ENCODE measurements around the gene DYNLT4. TPM values are rescaled to one million over a fixed set of nuclear protein-coding genes. Genes with fewer than 3 reads are reported as not detected.

The DYNLT4 gene
- total RNA-seq, 1 experiment from 2014 or later: not detected

DNA sequence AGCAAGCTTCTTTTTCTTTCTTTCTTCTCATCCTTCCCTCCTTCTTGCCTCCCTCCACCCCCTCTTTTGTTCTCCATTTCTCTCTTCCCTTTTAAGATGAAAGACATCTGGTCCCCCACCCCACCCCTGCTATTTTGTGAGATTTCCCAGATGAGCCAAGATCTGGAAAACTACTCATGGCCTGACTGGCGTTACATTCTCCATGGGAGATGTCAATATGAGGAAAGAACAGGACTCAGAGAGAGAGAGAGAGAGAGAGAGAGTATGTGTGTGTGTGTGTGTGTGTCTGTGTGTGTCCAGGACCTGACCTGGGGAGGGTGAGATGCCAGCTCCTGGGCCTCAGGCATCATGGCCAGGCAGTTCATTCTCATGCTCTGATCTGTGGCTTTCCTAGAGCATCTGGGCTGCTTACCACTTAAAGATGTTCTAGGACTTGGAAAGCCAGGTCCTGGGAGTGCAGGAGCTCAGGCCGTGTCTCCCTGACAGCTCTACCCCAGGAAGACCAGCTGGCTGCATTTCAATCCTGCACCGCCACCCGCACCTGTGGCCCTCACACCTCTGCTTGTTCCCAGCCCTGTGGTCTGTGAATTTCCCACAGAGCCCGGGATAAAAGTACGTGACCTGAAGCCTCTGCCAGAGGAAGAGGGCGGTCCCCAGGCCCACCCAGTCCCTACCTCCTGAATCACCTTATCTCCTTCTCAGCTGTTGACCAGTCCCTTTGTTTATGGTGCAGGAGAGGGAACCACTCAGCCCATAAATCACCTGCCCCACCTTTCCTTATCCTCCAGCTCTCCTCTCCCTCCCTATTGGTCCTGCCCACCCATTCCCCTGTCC lies 16.0 kb downstream of the DYNLT4 start:
- Histone ChIP-seq H3K27me3 (replicated peaks; ENCODE audit: control insufficient read depth, insufficient read depth, low read length) (no peaks in the 10 kb centered on the region), H3K4me1 (0 out of 2 replicates have a peak, but pooled peaks cover 5% of the 10 kb centered on the region), H3K9me3 (no peaks in the 10 kb centered on the region), H3K4me3 (ENCODE audit: low read depth, low read length) (no peak overlapping the region), H3K36me3 (ENCODE audit: control insufficient read depth, insufficient read depth, low read length) (no peaks in the 10 kb centered on the region)
- Mint-ChIP-seq H3K4me1 (ENCODE audit: low read depth, unreplicated experiment) (peaks cover 14% of the 10 kb centered on the region), H3K4me3 (ENCODE audit: unreplicated experiment) (no peak overlapping the region), H3K36me3 (ENCODE audit: insufficient read depth, unreplicated experiment) (no peaks in the 10 kb centered on the region), H3K27ac (ENCODE audit: unreplicated experiment) (no peak overlapping the region), H3K9me3 (ENCODE audit: unreplicated experiment) (no peaks in the 10 kb centered on the region), H3K27me3 (ENCODE audit: insufficient read depth, unreplicated experiment) (no peaks in the 10 kb centered on the region)
- intact Hi-C loops (cut with micrococcal nuclease; ENCODE audit: unreplicated experiment): loop anchor here (5.0 kb wide), 2 partner anchors 59 to 221 kb away; partner anchors contain the start of genes HECTD3, RNU5D-1 and UROD
- no peak for DNase-seq
- no TSS peak for BruUV-seq (replicated peaks)
- no peak for TF ChIP-seq CTCF (IDR thresholded peaks at IDR 0.05; ENCODE audit: insufficient read depth in 1 of 2, low read depth in 1 of 2, low read length in 1 of 2, severe bottlenecking in 1 of 2, unreplicated experiment in 1 of 2)
- ChIA-PET CTCF (interaction anchor here (0.5 to 1.1 kb wide), 3 partner anchors 17 to 1548 kb away, joined by 3 to 10 read pairs (median 3); partner anchors contain the start of genes BTBD19 and HECTD3), POLR2A (interaction anchor here (0.5 kb wide), 1 partner anchor 9 kb away, joined by 3 read pairs; the partner anchor contains the start of gene PLK3)

GRCh38 chr1:44788120-44788860 lies 18.9 kb downstream of the DYNLT4 start, which contains the start of gene BEST4:
Gene BEST4, minus strand, starts transcription at chr1:44788170. Its CDS starts 465 bp downstream, at chr1:44787705.
- no peaks in the 10 kb centered on the region for H3K36me3 ChIP-seq (ENCODE audit: control insufficient read depth, insufficient read depth, low read length)
- H3K4me3 Mint-ChIP-seq (ENCODE audit: unreplicated experiment): no peak within 1 kb of the TSS
- H3K27me3 Mint-ChIP-seq (ENCODE audit: insufficient read depth, unreplicated experiment): no peaks in the 10 kb centered on the region
- H3K9me3 ChIP-seq: no peaks in the 10 kb centered on the region
- no peak within 1 kb of the TSS for H3K27ac Mint-ChIP-seq (ENCODE audit: unreplicated experiment)
- BruUV-seq (replicated peaks): no TSS peak
- ChIA-PET CTCF (interaction anchor here (0.6 to 1.8 kb wide), 2 partner anchors 35 to 42 kb away, joined by 3 to 4 read pairs; no protein-coding TSS in a partner anchor), POLR2A (no interaction called here)
- H3K27me3 ChIP-seq (replicated peaks; ENCODE audit: control insufficient read depth, insufficient read depth, low read length): no peaks in the 10 kb centered on the region
- no peaks in the 10 kb centered on the region for H3K36me3 Mint-ChIP-seq (ENCODE audit: insufficient read depth, unreplicated experiment)
- H3K9me3 Mint-ChIP-seq (ENCODE audit: unreplicated experiment): no peaks in the 10 kb centered on the region
- intact Hi-C loops (cut with micrococcal nuclease; ENCODE audit: unreplicated experiment): no loop called here
- peaks cover 9% of the 10 kb centered on the region for H3K4me1 Mint-ChIP-seq (ENCODE audit: low read depth, unreplicated experiment)
- H3K4me1 ChIP-seq: 0 out of 2 replicates have a peak, but pooled peaks cover 1% of the 10 kb centered on the region
- DNase-seq: no peak
- no peak within 1 kb of the TSS for H3K4me3 ChIP-seq (ENCODE audit: low read depth, low read length)
- no peak for TF ChIP-seq CTCF (IDR thresholded peaks at IDR 0.05; ENCODE audit: insufficient read depth in 1 of 2, low read depth in 1 of 2, low read length in 1 of 2, severe bottlenecking in 1 of 2, unreplicated experiment in 1 of 2)

- Mint-ChIP-seq H3K9me3 (ENCODE audit: unreplicated experiment) (no peaks in the 10 kb centered on the region), H3K4me3 (ENCODE audit: unreplicated experiment) (no peak overlapping the region), H3K36me3 (ENCODE audit: insufficient read depth, unreplicated experiment) (peaks cover 5% of the 10 kb centered on the region), H3K4me1 (ENCODE audit: low read depth, unreplicated experiment) (peaks cover under 1% of the 10 kb centered on the region), H3K27me3 (ENCODE audit: insufficient read depth, unreplicated experiment) (no peaks in the 10 kb centered on the region), H3K27ac (ENCODE audit: unreplicated experiment) (no peak overlapping the region)
- Histone ChIP-seq H3K27me3 (replicated peaks; ENCODE audit: control insufficient read depth, insufficient read depth, low read length) (no peaks in the 10 kb centered on the region), H3K4me1 (no peaks in the 10 kb centered on the region), H3K4me3 (ENCODE audit: low read depth, low read length) (no peak overlapping the region), H3K36me3 (ENCODE audit: control insufficient read depth, insufficient read depth, low read length) (no peaks in the 10 kb centered on the region), H3K9me3 (no peaks in the 10 kb centered on the region)
- ChIA-PET POLR2A (no interaction called here), CTCF (no interaction called here)
- no peak for TF ChIP-seq CTCF (IDR thresholded peaks at IDR 0.05; ENCODE audit: insufficient read depth in 1 of 2, low read depth in 1 of 2, low read length in 1 of 2, severe bottlenecking in 1 of 2, unreplicated experiment in 1 of 2)
- intact Hi-C loops (cut with micrococcal nuclease; ENCODE audit: unreplicated experiment): no loop called here
- no TSS peak for BruUV-seq (replicated peaks)
- no peak for DNase-seq
These were observed 19.6 kb downstream of the DYNLT4 start for GRCh38 chr1:44787506-44787905.

Measured in Caco-2 (cell line).